K562 (cell line): ENCODE data around the gene EIF4E1B. TPM values are rescaled to one million over a fixed set of nuclear protein-coding genes. Genes with fewer than 3 reads are reported as not detected.
A peak's percentile ranks its signal among the peaks of the same experiment; 100 is the strongest.

Experiments
- ASH1L ChIP-seq: fragments of 450-650 bp; IDR thresholded peaks from 2 replicates; pipeline ENCODE4 v1.6.1; 2018; ENCODE audit warnings: borderline replicate concordance, mild to moderate bottlenecking, low read depth; ENCODE audit not compliant: partially characterized antibody
- E2F6 ChIP-seq, 2 experiments: IDR thresholded peaks; 2 replicates each; pipeline ENCODE4 v1.6.1; 2011; ENCODE audit warnings: borderline replicate concordance in 1 of 2, control low read depth in 1 of 2, low read depth in 1 of 2, low read length in 1 of 2, mild to moderate bottlenecking in 1 of 2, mixed read lengths in 1 of 2, moderate library complexity in 1 of 2; ENCODE audit not compliant: insufficient read depth in 1 of 2, insufficient read length in 1 of 2, poor library complexity in 1 of 2, severe bottlenecking in 1 of 2; ENCODE audit errors: extremely low read depth in 1 of 2
- EP300 ChIP-seq: IDR thresholded peaks from 2 replicates; pipeline ENCODE4 v1.6.1; 2012; ENCODE audit warnings: low read length, improper control_type of control experiment
- EWSR1 ChIP-seq: fragments of 450-650 bp; IDR thresholded peaks from 2 replicates; pipeline ENCODE4 v1.6.1; 2018; ENCODE audit warnings: borderline replicate concordance, mild to moderate bottlenecking, low read depth, moderate library complexity; ENCODE audit not compliant: partially characterized antibody
- HDAC2 ChIP-seq: fragments of 450-650 bp; IDR thresholded peaks from 2 replicates; pipeline ENCODE4 v1.6.1; 2016; ENCODE audit warnings: mild to moderate bottlenecking
- MTA1 ChIP-seq: fragments of 450-650 bp; IDR thresholded peaks from 2 replicates; pipeline ENCODE4 v1.6.1; 2017; ENCODE audit warnings: borderline replicate concordance
- PYGO2 ChIP-seq: fragments of 450-650 bp; IDR thresholded peaks from 2 replicates; pipeline ENCODE4 v1.6.1; 2016; ENCODE audit warnings: mild to moderate bottlenecking, missing genetic modification characterization, moderate library complexity, missing compliant biosample characterization
- RAD21 ChIP-seq, 2 experiments: fragments of 250-450 bp in 1 of 2; fragments of 450-650 bp in 1 of 2; sonication (Bioruptor Pico) in 1 of 2; formaldehyde crosslinking in 1 of 2; IDR thresholded peaks in 1 of 2; conservative IDR thresholded peaks in 1 of 2; 2 replicates each; pipeline versions ENCODE4 v1.4.0 to v1.8.0; 2020 to 2022; ENCODE audit warnings: mild to moderate bottlenecking in 2 of 2, moderate library complexity in 1 of 2
- REST ChIP-seq, 2 experiments: fragments of 450-650 bp; formaldehyde crosslinking in 1 of 2; IDR thresholded peaks; 2 replicates each; pipeline versions ENCODE4 v1.4.0 to v1.6.1; 2014 to 2020; ENCODE audit warnings: mild to moderate bottlenecking in 2 of 2, borderline replicate concordance in 1 of 2, low read depth in 1 of 2
- SP2 ChIP-seq: IDR thresholded peaks from 2 replicates; pipeline ENCODE4 v1.6.1; 2011; ENCODE audit warnings: mild to moderate bottlenecking, low read depth, low read length, moderate library complexity; ENCODE audit not compliant: poor library complexity, severe bottlenecking; ENCODE audit errors: extremely low read depth
- YY1 ChIP-seq, 3 experiments: IDR thresholded peaks; 2 replicates each; pipeline ENCODE4 v1.6.1; 2011; ENCODE audit warnings: low read length in 2 of 3, mild to moderate bottlenecking in 2 of 3, moderate library complexity in 2 of 3, borderline replicate concordance in 1 of 3, control low read depth in 1 of 3, low read depth in 1 of 3; ENCODE audit not compliant: insufficient read depth in 3 of 3, insufficient replicate concordance in 2 of 3, control insufficient read depth in 1 of 3, insufficient read length in 1 of 3; ENCODE audit errors: extremely low read depth in 1 of 3
- ZFP30 ChIP-seq: fragments of 250-450 bp; sonication (Bioruptor Pico); IDR thresholded peaks from 2 replicates; pipeline ENCODE4 v1.8.0; 2022; ENCODE audit warnings: moderate library complexity, mild to moderate bottlenecking, inconsistent platforms, borderline replicate concordance
- ZNF133 ChIP-seq: fragments of 250-450 bp; sonication (Bioruptor Pico); IDR thresholded peaks from 2 replicates; pipeline ENCODE4 v1.4.0; 2020; ENCODE audit warnings: mild to moderate bottlenecking
- ZNF57 ChIP-seq: fragments of 450-650 bp; formaldehyde crosslinking; IDR thresholded peaks from 2 replicates; pipeline ENCODE4 v1.4.0; 2020; ENCODE audit warnings: mild to moderate bottlenecking, moderate library complexity
- polyA plus RNA-seq, 8 experiments: library from polyadenylated mRNA; depleted of rRNA in 4 of 8; stranded (reverse) in 5 of 8; unstranded in 3 of 8; fragments of >200 nt; fragmentation: Nextera tagmentation in 2 of 8; fragmentation: Illumina TruSeq in 1 of 8; extraction: Ambion mirVana in 2 of 8; extraction: Trizol in 1 of 8; gene quantifications; 2 replicates each; pipeline versions ENCODE4 v1.2.1 to v1.2.3, GENCODE V29; 2011 to 2014; ENCODE audit warnings: inconsistent platforms in 1 of 8, missing spikeins in 1 of 8
- total RNA-seq, 7 experiments: library from RNA; depleted of rRNA in 6 of 7; stranded (reverse); fragments of >200 nt in 6 of 7; fragmentation: Illumina TruSeq in 2 of 7; extraction: Trizol in 2 of 7; gene quantifications; 2 replicates each; pipeline versions ENCODE4 v1.2.1 to v1.2.3, GENCODE V29; 2011 to 2021; ENCODE audit warnings: low replicate concordance in 1 of 7

Gene EIF4E1B
- total and polyA plus RNA-seq, 9 of the 15 experiments (the other 6 are each of a cell fraction or from before 2014, with no cell fraction given): not detected

GRCh38 chr5:176609724-176610434 is 20.6 kb upstream of the EIF4E1B start, which contains the start of gene GPRIN1 (continued):
- TF ChIP-seq REST (IDR thresholded peaks at IDR 0.05; ENCODE audit: borderline replicate concordance): peak; percentile 90
- peak; percentile 90 for TF ChIP-seq REST (CRISPR knock-in tag; IDR thresholded peaks at IDR 0.05; ENCODE audit: low read depth)
- TF ChIP-seq ZFP30 (CRISPR knock-in tag): no peak
- no peak for TF ChIP-seq MTA1
- TF ChIP-seq ZNF133: no peak
- peak; percentile 35; the same call in 1 of the 2 replicates for TF ChIP-seq HDAC2
- no peak for TF ChIP-seq EP300
- TF ChIP-seq RAD21 (CRISPR knock-in tag; conservative IDR thresholded peaks at IDR 0.05 in 1 of 2, IDR thresholded peaks at IDR 0.05 in 1 of 2): peak in 1 of 2 experiments; percentile 54; a peak in 3 of 4 replicates
- TF ChIP-seq PYGO2 (tag): no peak
- no peak for TF ChIP-seq SP2
- peak in 1 of 2 experiments; percentile 70 for TF ChIP-seq E2F6 (IDR thresholded peaks at IDR 0.05; ENCODE audit: borderline replicate concordance in 1 of 2, extremely low read depth in 1 of 2, insufficient read depth in 1 of 2, insufficient read length in 1 of 2, low read depth in 1 of 2, low read length in 1 of 2, poor library complexity in 1 of 2, severe bottlenecking in 1 of 2)
- peak in 1 of 3 experiments; percentile 12 for TF ChIP-seq YY1 (IDR thresholded peaks at IDR 0.05; ENCODE audit: borderline replicate concordance in 1 of 3, control insufficient read depth in 1 of 3, extremely low read depth in 1 of 3, insufficient read depth in 3 of 3, insufficient read length in 1 of 3, insufficient replicate concordance in 2 of 3, low read depth in 1 of 3, low read length in 2 of 3)
- no peak for TF ChIP-seq EWSR1
- no peak for TF ChIP-seq ZNF57 (CRISPR knock-in tag)
- TF ChIP-seq ASH1L: no peak
